ENCODE results near the gene TIMM17B. TPM values are rescaled to one million over a fixed set of nuclear protein-coding genes. Genes with fewer than 3 reads are reported as not detected.

TIMM17B gene
- total RNA-seq, 3 donors from 2014 or later (not counting 1 experiment from before 2014, with no cell fraction given): 40.3 to 45.6 (median 44.5) TPM

- peaks cover 25% of the 10 kb centered on the region for H3K36me3 ChIP-seq (ENCODE audit: control insufficient read depth, insufficient read depth, low read length)
- no peaks in the 10 kb centered on the region for H3K27me3 Mint-ChIP-seq (ENCODE audit: low read depth in 2 of 2)
- H3K4me1 ChIP-seq (ENCODE audit: control insufficient read depth, insufficient read depth, low read length): peaks cover 60% of the 10 kb centered on the region
- no peak for ATAC-seq
- no peaks in the 10 kb centered on the region for H3K9me3 ChIP-seq (ENCODE audit: control insufficient read depth, insufficient read depth, low read length)
- H3K27ac ChIP-seq (ENCODE audit: low read length): peak overlapping the region; percentile 53
- WGBS (ENCODE audit: insufficient coverage): 52% methylated on average over 3 of the region's 7 CpGs
- H3K4me3 ChIP-seq (ENCODE audit: low read length): no peak overlapping the region
- no peaks in the 10 kb centered on the region for H3K9me3 Mint-ChIP-seq
- peaks cover 7% of the 10 kb centered on the region for H3K36me3 Mint-ChIP-seq
- no peak for TF ChIP-seq CTCF (IDR thresholded peaks at IDR 0.05)
- H3K4me1 Mint-ChIP-seq: peaks cover 39 to 56% of the 10 kb centered on the region in 2 donors
- peak overlapping the region; percentile 55 for H3K4me3 Mint-ChIP-seq
- H3K27me3 ChIP-seq (ENCODE audit: control insufficient read depth, insufficient read depth, low read length): no peaks in the 10 kb centered on the region
- DNase-seq: peak in 1 of 2 donors; percentile 78
- peak overlapping the region; percentile 95 to 97 for H3K27ac Mint-ChIP-seq
- intact Hi-C loops (cut with micrococcal nuclease): loop anchor here (10.0 kb wide), 1 partner anchor 220 kb away; no protein-coding TSS in a partner anchor
Measured at GRCh38 chrX:48934581-48935300, 37.2 kb upstream of the TIMM17B start.

- TF ChIP-seq CTCF (IDR thresholded peaks at IDR 0.05): no peak
- intact Hi-C loops (cut with micrococcal nuclease): loop anchor here (10.0 kb wide), 1 partner anchor 219 kb away; no protein-coding TSS in a partner anchor
- Mint-ChIP-seq H3K4me3 (no peak overlapping the region), H3K4me1 (peaks cover 29 to 46% of the 10 kb centered on the region in 2 donors), H3K27me3 (ENCODE audit: low read depth in 2 of 2) (no peaks in the 10 kb centered on the region), H3K9me3 (no peaks in the 10 kb centered on the region), H3K27ac (peak overlapping the region in 1 of 2 donors; percentile 54), H3K36me3 (peaks cover 7% of the 10 kb centered on the region)
- DNase-seq (no peak), ATAC-seq (no peak)
- H3K4me3 ChIP-seq (ENCODE audit: low read length): no peak overlapping the region
- H3K27me3 ChIP-seq (ENCODE audit: control insufficient read depth, insufficient read depth, low read length): no peaks in the 10 kb centered on the region
- 100% methylated on average over 1 of the region's 2 CpGs for WGBS (ENCODE audit: insufficient coverage)
- H3K36me3 ChIP-seq (ENCODE audit: control insufficient read depth, insufficient read depth, low read length): peaks cover 25% of the 10 kb centered on the region
- peak overlapping the region; percentile 53 for H3K27ac ChIP-seq (ENCODE audit: low read length)
- peaks cover 50% of the 10 kb centered on the region for H3K4me1 ChIP-seq (ENCODE audit: control insufficient read depth, insufficient read depth, low read length)
- no peaks in the 10 kb centered on the region for H3K9me3 ChIP-seq (ENCODE audit: control insufficient read depth, insufficient read depth, low read length)
Measured at GRCh38 chrX:48933757-48934156, 36.2 kb upstream of the TIMM17B start.

DNA sequence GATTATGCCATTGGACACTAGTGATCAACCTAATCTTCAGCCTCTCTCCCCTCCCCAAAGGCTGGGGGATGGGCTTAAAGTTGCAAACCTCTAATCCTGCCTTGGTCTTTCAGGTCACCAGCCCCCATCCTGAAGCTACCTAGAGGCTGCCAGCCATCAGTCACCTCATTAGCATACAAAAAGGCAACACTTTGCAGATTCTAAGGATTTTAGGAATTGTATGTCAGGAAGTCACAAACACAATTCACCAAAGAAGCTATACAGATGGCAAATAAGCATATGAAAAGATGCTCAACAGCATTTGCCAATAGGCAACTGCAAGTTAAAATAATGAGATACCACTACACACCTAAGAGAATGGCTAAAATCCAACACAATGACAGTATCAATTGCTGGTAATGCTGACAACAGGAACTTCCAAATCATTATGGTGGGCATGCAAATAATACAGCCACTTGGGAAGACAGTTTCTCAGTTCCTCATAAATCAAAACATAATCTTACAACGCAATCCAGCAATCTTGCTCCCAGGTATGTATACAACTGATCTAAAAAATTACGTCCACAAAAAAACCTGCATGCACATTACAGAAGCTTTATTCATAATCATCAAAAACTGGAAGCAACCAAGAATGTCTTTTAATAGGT, 30.3 kb upstream of the TIMM17B start:
- Histone ChIP-seq H3K27ac (ENCODE audit: low read length) (no peak overlapping the region), H3K36me3 (ENCODE audit: control insufficient read depth, insufficient read depth, low read length) (peaks cover 21% of the 10 kb centered on the region), H3K4me3 (ENCODE audit: low read length) (no peak overlapping the region), H3K27me3 (ENCODE audit: control insufficient read depth, insufficient read depth, low read length) (no peaks in the 10 kb centered on the region), H3K9me3 (ENCODE audit: control insufficient read depth, insufficient read depth, low read length) (no peaks in the 10 kb centered on the region), H3K4me1 (ENCODE audit: control insufficient read depth, insufficient read depth, low read length) (peaks cover 42% of the 10 kb centered on the region)
- WGBS (ENCODE audit: insufficient coverage): 67% methylated on average over 1 of the region's 2 CpGs
- no peak for ATAC-seq
- TF ChIP-seq CTCF (IDR thresholded peaks at IDR 0.05): no peak
- peaks cover 9 to 12% of the 10 kb centered on the region in 2 donors for H3K4me1 Mint-ChIP-seq
- intact Hi-C loops (cut with micrococcal nuclease): no loop called here
- no peak for DNase-seq
- no peak overlapping the region for H3K4me3 Mint-ChIP-seq
- H3K27me3 Mint-ChIP-seq (ENCODE audit: low read depth in 2 of 2): no peaks in the 10 kb centered on the region
- no peaks in the 10 kb centered on the region for H3K36me3 Mint-ChIP-seq
- no peak overlapping the region for H3K27ac Mint-ChIP-seq
- no peaks in the 10 kb centered on the region for H3K9me3 Mint-ChIP-seq

Data from natural killer cell (primary cell).